ENCODE results near the gene BLACAT1. TPM values are rescaled to one million over a fixed set of nuclear protein-coding genes. Genes with fewer than 3 reads are reported as not detected.

Gene BLACAT1
- total RNA-seq, 1 experiment from 2014 or later = 0.72 TPM

DNA sequence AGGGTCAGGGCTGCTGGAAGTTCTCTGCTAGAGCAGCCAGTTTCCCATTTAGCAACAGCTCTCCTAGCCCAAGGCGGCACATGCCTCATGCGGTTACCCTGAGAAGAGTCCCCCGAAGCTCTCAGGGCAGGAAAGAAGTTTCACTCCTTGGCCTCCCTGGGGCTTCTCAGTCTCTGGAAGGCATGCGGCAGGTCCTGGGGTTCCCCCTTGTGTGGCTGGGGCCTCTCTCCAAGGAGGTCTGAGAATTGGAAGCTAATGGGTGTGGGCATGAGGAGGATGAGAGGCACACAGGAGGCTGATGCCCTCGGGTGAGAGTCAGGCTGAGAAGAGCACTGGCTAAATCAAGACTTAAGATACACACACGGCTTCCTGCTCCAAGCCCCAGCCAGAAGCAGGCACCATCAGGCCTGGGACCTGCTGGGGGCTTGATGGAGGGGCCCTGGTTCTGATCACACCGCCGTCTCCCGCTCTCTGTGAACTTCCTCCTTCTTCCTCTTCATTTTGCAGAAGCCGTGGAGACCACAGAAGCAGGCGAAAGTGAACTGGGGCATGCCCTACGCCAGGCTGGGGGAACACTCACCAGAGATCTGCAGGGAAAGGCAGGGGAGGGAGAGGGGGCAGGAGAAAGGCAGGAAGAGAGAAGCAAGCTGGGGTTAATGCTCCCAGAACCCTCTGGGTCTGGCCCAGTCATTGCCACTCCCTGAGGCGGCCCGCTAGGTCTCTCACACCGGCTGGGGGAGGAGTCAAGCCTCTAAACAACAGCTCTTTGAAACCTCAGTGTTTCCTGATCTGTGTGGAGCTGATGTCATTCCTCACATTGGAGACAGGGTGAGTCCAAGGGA lies 15.1 kb downstream of the BLACAT1 start:
- no TSS peak for BruUV-seq (replicated peaks)
- Mint-ChIP-seq H3K27me3 (ENCODE audit: insufficient read depth, unreplicated experiment) (no peaks in the 10 kb centered on the region), H3K9me3 (ENCODE audit: unreplicated experiment) (no peaks in the 10 kb centered on the region), H3K4me3 (ENCODE audit: unreplicated experiment) (peak overlapping the region; percentile 1), H3K27ac (ENCODE audit: low read depth, unreplicated experiment) (peak overlapping the region; percentile 77), H3K36me3 (ENCODE audit: insufficient read depth, unreplicated experiment) (peaks cover 4% of the 10 kb centered on the region), H3K4me1 (ENCODE audit: insufficient read depth, unreplicated experiment) (peaks cover 25% of the 10 kb centered on the region)
- POLR2A ChIA-PET = interaction anchor here (0.6 to 4.5 kb wide), 17 partner anchors 8 to 1454 kb away, joined by 3 to 38 read pairs (median 5); no protein-coding TSS in a partner anchor
- CTCF ChIA-PET = interaction anchor here (0.6 to 7.6 kb wide), 21 partner anchors 8 to 240 kb away, joined by 3 to 110 read pairs (median 4); partner anchors contain the start of genes BLACAT1 and LEMD1
- peak; percentile 93 for DNase-seq (ENCODE audit: unreplicated experiment)
- intact Hi-C loops (cut with micrococcal nuclease) = loop anchor here (1.0 kb wide), 1 partner anchor 38 kb away; no protein-coding TSS in a partner anchor
- TF ChIP-seq, protein P1, sequence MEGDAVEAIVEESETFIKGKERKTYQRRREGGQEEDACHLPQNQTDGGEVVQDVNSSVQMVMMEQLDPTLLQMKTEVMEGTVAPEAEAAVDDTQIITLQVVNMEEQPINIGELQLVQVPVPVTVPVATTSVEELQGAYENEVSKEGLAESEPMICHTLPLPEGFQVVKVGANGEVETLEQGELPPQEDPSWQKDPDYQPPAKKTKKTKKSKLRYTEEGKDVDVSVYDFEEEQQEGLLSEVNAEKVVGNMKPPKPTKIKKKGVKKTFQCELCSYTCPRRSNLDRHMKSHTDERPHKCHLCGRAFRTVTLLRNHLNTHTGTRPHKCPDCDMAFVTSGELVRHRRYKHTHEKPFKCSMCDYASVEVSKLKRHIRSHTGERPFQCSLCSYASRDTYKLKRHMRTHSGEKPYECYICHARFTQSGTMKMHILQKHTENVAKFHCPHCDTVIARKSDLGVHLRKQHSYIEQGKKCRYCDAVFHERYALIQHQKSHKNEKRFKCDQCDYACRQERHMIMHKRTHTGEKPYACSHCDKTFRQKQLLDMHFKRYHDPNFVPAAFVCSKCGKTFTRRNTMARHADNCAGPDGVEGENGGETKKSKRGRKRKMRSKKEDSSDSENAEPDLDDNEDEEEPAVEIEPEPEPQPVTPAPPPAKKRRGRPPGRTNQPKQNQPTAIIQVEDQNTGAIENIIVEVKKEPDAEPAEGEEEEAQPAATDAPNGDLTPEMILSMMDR (IDR thresholded peaks at IDR 0.05; ENCODE audit: unreplicated experiment) = no peak

DNA sequence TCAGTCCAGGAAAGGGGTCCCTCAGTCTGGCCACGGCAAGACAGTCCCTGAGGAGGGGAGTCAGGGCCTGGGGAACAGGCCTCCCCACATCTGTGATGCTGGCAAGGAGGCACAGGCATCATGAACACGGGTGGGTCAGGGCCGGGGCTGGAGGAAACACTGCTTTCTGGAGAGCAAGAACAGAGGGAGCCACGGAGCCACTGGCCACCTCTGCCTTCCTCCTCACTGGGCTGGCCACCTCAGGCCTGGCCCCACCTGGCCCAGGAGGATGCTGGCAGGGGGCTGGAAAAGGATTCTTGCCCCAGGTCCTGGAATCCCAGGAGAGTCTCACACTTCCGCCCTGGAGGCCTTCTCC lies 15.7 kb downstream of the BLACAT1 start:
- ChIA-PET POLR2A (interaction anchor here (0.6 to 4.5 kb wide), 6 partner anchors 8 to 1454 kb away, joined by 3 to 38 read pairs (median 5); no protein-coding TSS in a partner anchor), CTCF (interaction anchor here (0.6 to 7.6 kb wide), 12 partner anchors 12 to 241 kb away, joined by 3 to 110 read pairs (median 9); no protein-coding TSS in a partner anchor)
- BruUV-seq (replicated peaks) = no TSS peak
- peaks cover 25% of the 10 kb centered on the region for H3K4me1 Mint-ChIP-seq (ENCODE audit: insufficient read depth, unreplicated experiment)
- TF ChIP-seq, protein P1 (IDR thresholded peaks at IDR 0.05; ENCODE audit: unreplicated experiment) = no peak
- no peak overlapping the region for H3K4me3 Mint-ChIP-seq (ENCODE audit: unreplicated experiment)
- H3K9me3 Mint-ChIP-seq (ENCODE audit: unreplicated experiment) = no peaks in the 10 kb centered on the region
- intact Hi-C loops (cut with micrococcal nuclease) = no loop called here
- H3K36me3 Mint-ChIP-seq (ENCODE audit: insufficient read depth, unreplicated experiment) = peaks cover 4% of the 10 kb centered on the region
- H3K27me3 Mint-ChIP-seq (ENCODE audit: insufficient read depth, unreplicated experiment) = peaks cover under 1% of the 10 kb centered on the region
- peak overlapping the region; percentile 77 for H3K27ac Mint-ChIP-seq (ENCODE audit: low read depth, unreplicated experiment)
- no peak for DNase-seq (ENCODE audit: unreplicated experiment)

DNA sequence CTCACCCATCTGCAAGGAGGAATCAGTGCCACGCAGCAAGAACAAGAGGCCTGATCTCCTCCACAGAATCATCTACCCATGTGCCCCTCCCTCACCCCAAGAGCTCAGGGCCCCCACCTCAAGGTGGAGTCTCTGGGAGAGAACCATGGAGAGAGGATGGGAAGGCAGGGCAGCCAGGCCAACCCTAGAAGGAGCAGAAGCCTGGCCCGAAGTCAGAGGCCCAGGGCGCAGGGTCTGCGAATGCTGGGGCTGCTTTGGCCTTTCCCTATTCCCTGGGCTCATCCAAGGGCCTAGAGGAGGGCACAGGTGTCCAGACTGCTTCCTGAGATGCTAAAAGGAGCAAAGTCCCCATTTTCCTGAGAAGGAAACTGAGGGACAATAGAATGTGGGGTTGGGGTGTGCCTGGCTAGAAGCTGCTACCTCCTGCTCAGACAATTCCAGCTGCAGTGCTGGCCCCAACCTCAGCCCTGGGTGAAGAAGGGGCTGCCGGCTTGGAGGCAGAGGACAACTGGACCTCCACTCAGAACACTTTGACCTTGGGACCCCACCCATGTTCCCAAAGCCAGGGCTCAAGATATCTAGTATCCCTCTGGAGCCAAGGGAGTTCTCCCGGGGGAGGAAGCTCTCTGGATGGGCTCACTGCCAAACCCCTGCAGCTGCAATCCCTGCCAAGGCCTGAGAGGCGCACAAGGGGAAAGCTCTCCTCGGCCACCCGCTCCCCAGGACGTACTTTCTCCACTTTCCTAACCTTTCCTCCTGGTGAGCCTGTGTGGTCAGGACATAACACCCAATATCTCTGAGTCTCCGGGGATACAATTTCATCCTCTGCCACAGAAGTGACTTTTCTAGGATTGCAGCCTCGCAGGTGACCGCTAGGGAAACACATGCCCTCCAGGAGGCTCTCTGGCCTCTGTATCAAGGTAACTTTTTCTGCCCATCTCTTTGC lies 17.4 kb downstream of the BLACAT1 start:
- intact Hi-C loops (cut with micrococcal nuclease) = no loop called here
- CTCF ChIA-PET = interaction anchor here (0.6 to 7.6 kb wide), 21 partner anchors 9 to 186 kb away, joined by 3 to 110 read pairs (median 4); no protein-coding TSS in a partner anchor
- Mint-ChIP-seq H3K36me3 (ENCODE audit: insufficient read depth, unreplicated experiment) (peaks cover 4% of the 10 kb centered on the region), H3K4me1 (ENCODE audit: insufficient read depth, unreplicated experiment) (peaks cover 25% of the 10 kb centered on the region), H3K9me3 (ENCODE audit: unreplicated experiment) (no peaks in the 10 kb centered on the region), H3K4me3 (ENCODE audit: unreplicated experiment) (no peak overlapping the region), H3K27ac (ENCODE audit: low read depth, unreplicated experiment) (no peak overlapping the region), H3K27me3 (ENCODE audit: insufficient read depth, unreplicated experiment) (peaks cover 16% of the 10 kb centered on the region)
- TF ChIP-seq, protein P1 (IDR thresholded peaks at IDR 0.05; ENCODE audit: unreplicated experiment) = peak; percentile 79
- peak; percentile 92 for DNase-seq (ENCODE audit: unreplicated experiment)
- POLR2A ChIA-PET = interaction anchor here (0.6 to 4.5 kb wide), 7 partner anchors 12 to 228 kb away, joined by 3 to 38 read pairs (median 4); partner anchors contain the start of gene LEMD1
- no TSS peak for BruUV-seq (replicated peaks)
